ENCODE data around the gene LPXN. TPM values are rescaled to one million over a fixed set of nuclear protein-coding genes. Genes with fewer than 3 reads are reported as not detected.

Gene LPXN
- total RNA-seq, 1 experiment from 2014 or later = 10.3 TPM

GRCh38 chr11:58561394-58562098 is 14.1 kb downstream of the LPXN start:
- ChIA-PET POLR2A (ENCODE audit: unreplicated experiment) (no interaction called here), CTCF (no interaction called here)
- no peak for TF ChIP-seq CTCF (conservative IDR thresholded peaks at IDR 0.05)
- TF ChIP-seq EZH2 (IDR thresholded peaks at IDR 0.05; ENCODE audit: low read depth) = no peak
- Histone ChIP-seq H3K9me2 (ENCODE audit: insufficient read depth) (no peaks in the 10 kb centered on the region), H3K9me3 (ENCODE audit: insufficient read depth, low read depth) (no peaks in the 10 kb centered on the region), H2AFZ (no peak overlapping the region), H3K27me3 (ENCODE audit: insufficient read depth, low read depth) (no peaks in the 10 kb centered on the region), H3F3A (ENCODE audit: insufficient read depth, low read depth) (peaks cover 5% of the 10 kb centered on the region), H3K4me2 (no peak overlapping the region), H3K79me2 (ENCODE audit: low read depth) (no peaks in the 10 kb centered on the region), H4K20me1 (ENCODE audit: insufficient read depth) (no peaks in the 10 kb centered on the region), H3K36me3 (ENCODE audit: low read depth) (no peaks in the 10 kb centered on the region), H3K4me3 (no peak overlapping the region), H3K27ac (no peak overlapping the region), H3K4me1 (replicated peaks; ENCODE audit: insufficient read depth) (no peaks in the 10 kb centered on the region)
- DNase-seq = no peak
- no TSS peak for BruUV-seq (replicated peaks)
- intact Hi-C loops (cut with micrococcal nuclease; ENCODE audit: unreplicated experiment) = no loop called here

GRCh38 chr11:58560842-58561241 is 14.8 kb downstream of the LPXN start:
- Histone ChIP-seq H3K9me3 (ENCODE audit: insufficient read depth, low read depth) (no peaks in the 10 kb centered on the region), H3K27me3 (ENCODE audit: insufficient read depth, low read depth) (no peaks in the 10 kb centered on the region), H3K79me2 (ENCODE audit: low read depth) (no peaks in the 10 kb centered on the region), H3K4me1 (replicated peaks; ENCODE audit: insufficient read depth) (no peaks in the 10 kb centered on the region), H4K20me1 (ENCODE audit: insufficient read depth) (no peaks in the 10 kb centered on the region), H3K4me2 (no peak overlapping the region), H3K9me2 (ENCODE audit: insufficient read depth) (no peaks in the 10 kb centered on the region), H3K4me3 (no peak overlapping the region), H3F3A (ENCODE audit: insufficient read depth, low read depth) (peaks cover 5% of the 10 kb centered on the region; the same call in 1 of the 2 replicates), H2AFZ (no peak overlapping the region), H3K27ac (no peak overlapping the region), H3K36me3 (ENCODE audit: low read depth) (no peaks in the 10 kb centered on the region)
- TF ChIP-seq EZH2 (IDR thresholded peaks at IDR 0.05; ENCODE audit: low read depth) = no peak
- TF ChIP-seq CTCF (conservative IDR thresholded peaks at IDR 0.05) = no peak
- ChIA-PET POLR2A (ENCODE audit: unreplicated experiment) (no interaction called here), CTCF (no interaction called here)
- BruUV-seq (replicated peaks) = no TSS peak
- intact Hi-C loops (cut with micrococcal nuclease; ENCODE audit: unreplicated experiment) = no loop called here
- DNase-seq = no peak

GRCh38 chr11:58549644-58550043 is 26.0 kb downstream of the LPXN start:
- no peak for DNase-seq
- Histone ChIP-seq H2AFZ (no peak overlapping the region), H3K4me2 (no peak overlapping the region), H3K27ac (no peak overlapping the region), H3K9me3 (ENCODE audit: insufficient read depth, low read depth) (no peaks in the 10 kb centered on the region), H3F3A (ENCODE audit: insufficient read depth, low read depth) (no peaks in the 10 kb centered on the region), H3K27me3 (ENCODE audit: insufficient read depth, low read depth) (no peaks in the 10 kb centered on the region), H3K36me3 (ENCODE audit: low read depth) (no peaks in the 10 kb centered on the region; the same call in none of the 2 replicates), H3K79me2 (ENCODE audit: low read depth) (no peaks in the 10 kb centered on the region), H3K4me3 (no peak overlapping the region), H3K4me1 (replicated peaks; ENCODE audit: insufficient read depth) (no peaks in the 10 kb centered on the region), H3K9me2 (ENCODE audit: insufficient read depth) (no peaks in the 10 kb centered on the region; the same call in 1 of the 2 replicates), H4K20me1 (ENCODE audit: insufficient read depth) (no peaks in the 10 kb centered on the region)
- no TSS peak for BruUV-seq (replicated peaks)
- no peak for TF ChIP-seq CTCF (conservative IDR thresholded peaks at IDR 0.05)
- TF ChIP-seq EZH2 (IDR thresholded peaks at IDR 0.05; ENCODE audit: low read depth) = no peak
- ChIA-PET CTCF (no interaction called here), POLR2A (ENCODE audit: unreplicated experiment) (no interaction called here)
- intact Hi-C loops (cut with micrococcal nuclease; ENCODE audit: unreplicated experiment) = no loop called here

Data from PC-9 (cell line).